Measurements from ENCODE around the gene RALGPS1. TPM values are rescaled to one million over a fixed set of nuclear protein-coding genes. Genes with fewer than 3 reads are reported as not detected.

The RALGPS1 gene
- total and polyA plus RNA-seq, 2 of the 8 experiments (the other 6 are each of a cell fraction or from before 2014, with no cell fraction given), result 20.0 to 23.5 TPM

DNA sequence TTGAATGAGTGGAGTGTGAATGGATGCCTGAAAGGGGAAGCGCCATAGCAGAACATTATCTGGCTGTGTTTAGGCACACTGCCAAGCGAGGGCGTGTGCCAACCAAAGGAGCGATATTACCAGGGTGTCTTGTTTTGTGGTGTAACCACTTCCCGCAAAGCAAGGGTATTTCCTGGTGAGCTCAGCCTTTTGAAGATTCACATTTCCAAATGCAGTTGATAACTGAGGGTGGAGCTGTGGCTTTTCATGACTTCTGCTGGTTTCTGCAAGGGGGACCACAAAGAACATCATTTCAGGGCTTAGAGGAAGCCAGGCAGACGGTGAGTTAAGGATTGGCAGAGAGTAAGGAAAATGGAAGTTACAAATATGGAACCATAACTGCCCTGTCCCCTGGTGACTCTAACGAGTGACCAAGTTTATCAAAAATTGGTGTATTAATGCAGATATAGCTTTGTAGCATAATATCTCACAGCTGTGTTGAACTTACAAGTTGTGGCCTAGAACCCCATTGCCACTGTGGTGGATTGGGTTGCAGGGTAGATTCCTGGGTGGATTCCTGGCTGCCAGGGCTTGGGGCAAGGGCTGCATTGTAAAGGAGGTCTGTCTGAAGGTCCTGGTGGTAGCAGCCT is 71.4 kb downstream of the RALGPS1 start (continued):
- TF ChIP-seq BACH1 (IDR thresholded peaks at IDR 0.05; ENCODE audit: low read length), result no peak
- no peak for TF ChIP-seq RNF2 (IDR thresholded peaks at IDR 0.05; ENCODE audit: borderline replicate concordance, low read depth, low read length, missing control alignments, poor library complexity, severe bottlenecking)
- TF ChIP-seq RBBP5 (IDR thresholded peaks at IDR 0.05; ENCODE audit: borderline replicate concordance, low read depth, low read length), result no peak
- no peak for TF ChIP-seq GTF2F1 (IDR thresholded peaks at IDR 0.05; ENCODE audit: borderline replicate concordance, low read depth, low read length)
- no peak for TF ChIP-seq RXRA (IDR thresholded peaks at IDR 0.05; ENCODE audit: insufficient read depth, low read depth, low read length)
- no peak for TF ChIP-seq HDAC2 (IDR thresholded peaks at IDR 0.05; ENCODE audit: borderline replicate concordance in 1 of 2, low read depth in 2 of 2, low read length in 2 of 2)
- no peak for TF ChIP-seq TAF1 (IDR thresholded peaks at IDR 0.05; ENCODE audit: low read depth, low read length)

Measured in H1 (cell line).